GM12872 (cell line): ENCODE data around the gene SVOPL.

Experiments used
- CTCF ChIP-seq: IDR thresholded peaks from 3 replicates; pipeline ENCODE4 v1.5.1; 2011; ENCODE audit warnings: low read depth, mild to moderate bottlenecking, low read length, moderate library complexity; ENCODE audit not compliant: insufficient read depth

SVOPL gene

DNA sequence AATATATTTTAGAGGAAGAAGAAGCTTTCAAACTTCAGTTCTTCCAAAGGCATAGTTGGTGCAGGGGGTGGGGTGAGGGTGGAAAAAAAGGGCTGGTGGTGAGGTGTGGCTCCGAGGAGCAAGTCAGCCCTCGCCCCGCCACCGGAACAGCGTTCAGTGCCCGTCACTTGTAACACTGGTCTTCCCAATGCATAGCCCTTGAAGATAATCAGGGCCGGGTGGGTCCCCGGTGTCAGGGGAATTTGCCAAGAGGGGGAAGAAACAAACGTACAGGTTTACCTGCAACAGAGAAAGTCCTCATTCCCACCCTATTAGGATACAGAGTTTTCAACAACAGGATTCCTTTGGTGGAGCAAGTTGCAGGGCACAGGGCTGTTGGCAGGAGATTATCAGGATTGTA lies 1.5 kb downstream of the SVOPL start:
- no peak for TF ChIP-seq CTCF

GRCh38 chr7:138698281-138698680 lies 2.9 kb downstream of the SVOPL start:
- no peak for TF ChIP-seq CTCF

GRCh38 chr7:138697535-138698182 lies 3.5 kb downstream of the SVOPL start:
- no peak for TF ChIP-seq CTCF

- no peak for TF ChIP-seq CTCF
Measured at GRCh38 chr7:138695106-138695505, 6.1 kb downstream of the SVOPL start.

GRCh38 chr7:138691178-138691577 lies 10.0 kb downstream of the SVOPL start:
- no peak for TF ChIP-seq CTCF

DNA sequence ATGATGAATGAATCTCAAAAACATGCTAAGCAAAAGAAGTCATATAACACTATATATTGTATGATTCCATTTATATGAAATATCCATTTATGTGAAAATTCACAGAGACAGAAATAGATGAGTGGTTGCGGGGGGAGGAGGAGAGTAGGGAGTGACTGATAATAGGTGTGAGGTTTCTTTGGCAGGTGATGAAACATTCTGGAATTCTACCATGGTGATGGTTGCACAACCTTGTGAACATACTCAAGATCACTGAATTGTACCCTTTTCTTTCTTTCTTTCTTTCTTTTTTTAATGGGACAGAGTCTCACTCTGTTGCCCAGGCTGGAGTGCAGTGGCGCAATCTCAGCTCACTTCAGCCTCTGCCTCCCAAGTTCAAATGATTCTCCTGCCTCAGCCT lies 10.7 kb downstream of the SVOPL start:
- no peak for TF ChIP-seq CTCF

DNA sequence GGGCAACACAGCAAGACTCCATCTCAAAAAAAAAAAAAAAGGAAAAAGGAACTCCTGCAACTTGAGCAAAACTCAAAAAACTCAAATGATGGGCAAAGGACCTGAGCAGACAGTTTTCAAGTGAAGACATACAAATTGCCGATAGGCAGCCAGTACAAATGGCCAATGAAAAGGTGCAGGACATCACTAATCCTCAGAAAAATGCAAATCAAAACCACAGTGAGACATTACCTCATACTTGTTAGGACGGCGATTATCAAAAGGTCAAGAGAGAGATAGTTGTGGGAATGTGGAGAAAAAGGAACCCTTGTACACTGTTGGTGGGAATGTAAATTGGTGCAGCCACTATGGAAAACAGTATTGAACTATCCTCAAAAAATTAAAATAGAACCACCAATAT lies 16.8 kb downstream of the SVOPL start:
- no peak for TF ChIP-seq CTCF

GRCh38 chr7:138679793-138680192 lies 21.4 kb downstream of the SVOPL start:
- no peak for TF ChIP-seq CTCF
